K562 (cell line): ENCODE results near the gene PBRM1. TPM values are rescaled to one million over a fixed set of nuclear protein-coding genes. Genes with fewer than 3 reads are reported as not detected.
A peak's percentile ranks its signal among the peaks of the same experiment; 100 is the strongest.

Experiments used
- ATAC-seq: fragments of 200-7000 bp; cut with Tn5 transposase; 3 replicates; pipeline ENCODE4 v1.9.1; 2020; ENCODE audit warnings: moderate library complexity
- BruUV-seq: library from RNA; stranded (reverse); fragments of 400-500 nt; replicated peaks from 2 replicates; lab custom pipeline; 2021; lab: Mats Ljungman, UMichigan
- CTCF ChIA-PET: fragments of 300-600 bp; formaldehyde crosslinking; extraction: SDS; loops from one replicate; lab custom pipeline; 2021; ENCODE audit warnings: low intra/inter-chr PET ratio; lab: Yijun Ruan, JAX
- POLR2A ChIA-PET: fragments of 300-600, 350-650 bp; sonication (Branson Sonifier 250); formaldehyde crosslinking; extraction: SDS; loops from one replicate; lab custom pipeline; 2021; ENCODE audit warnings: antibody characterized with exemption, inconsistent platforms; lab: Yijun Ruan, JAX
- DNase-seq, 4 experiments: peaks; one replicate each; pipeline versions ENCODE4 v3.0.0 to v3.0.0-alpha.2; 2011 to 2018; ENCODE audit warnings: low spot score in 3 of 4, mixed read lengths in 3 of 4; ENCODE audit errors: extremely low read depth in 1 of 4
- FAIRE-seq: peaks from 2 replicates; lab custom pipeline; 2011; peaks lifted over from hg19 to GRCh38; lab: Jason Lieb, UNC
- H2AFZ ChIP-seq: 2 replicates; pipeline ENCODE4 v1.6.0; 2011; ENCODE audit warnings: low read depth, low read length, control low read depth, inconsistent platforms
- H3K27ac ChIP-seq: fragments of 200-600 bp; 3 replicates; pipeline ENCODE4 v1.8.0; 2011; ENCODE audit warnings: low read depth, mild to moderate bottlenecking, control low read depth, inconsistent platforms, low read length, moderate library complexity, mixed read lengths; ENCODE audit errors: extremely low read depth
- H3K27me3 ChIP-seq, 2 experiments: fragments of 300-600 bp in 1 of 2; 2 replicates in 1 of 2; 3 replicates in 1 of 2; pipeline versions ENCODE4 v1.6.0 to v1.8.0; 2011; ENCODE audit warnings: inconsistent platforms in 2 of 2, low read length in 2 of 2, mild to moderate bottlenecking in 1 of 2, mixed read lengths in 1 of 2, moderate library complexity in 1 of 2; ENCODE audit not compliant: control insufficient read depth in 2 of 2, insufficient read depth in 2 of 2
- H3K36me3 ChIP-seq: fragments of 300-600 bp; 3 replicates; pipeline ENCODE4 v1.8.0; 2011; ENCODE audit warnings: mild to moderate bottlenecking, low read length, inconsistent platforms; ENCODE audit not compliant: control insufficient read depth, insufficient read depth
- H3K4me1 ChIP-seq, 2 experiments: fragments of 200-600 bp in 1 of 2; replicated peaks in 1 of 2; 2 replicates in 1 of 2; 3 replicates in 1 of 2; pipeline versions ENCODE4 v1.5.1 to v1.8.0; 2011; ENCODE audit warnings: inconsistent platforms in 2 of 2, low read length in 2 of 2, mild to moderate bottlenecking in 1 of 2, mixed read lengths in 1 of 2, moderate library complexity in 1 of 2; ENCODE audit not compliant: control insufficient read depth in 2 of 2, insufficient read depth in 2 of 2
- H3K4me2 ChIP-seq: 2 replicates; pipeline ENCODE4 v1.6.1; 2011; ENCODE audit warnings: low read length, control low read depth, inconsistent platforms, mixed read lengths; ENCODE audit not compliant: insufficient read depth
- H3K4me3 ChIP-seq: fragments of 200-600 bp; sonication (generic), shearing (Covaris generic); 2 replicates; pipeline ENCODE4 v1.5.1; 2016; ENCODE audit warnings: control low read depth, inconsistent platforms
- H3K79me2 ChIP-seq: fragments of 200-600 bp; 3 replicates; pipeline ENCODE4 v1.8.0; 2011; ENCODE audit warnings: low read length, inconsistent platforms; ENCODE audit not compliant: control insufficient read depth, insufficient read depth
- H3K9ac ChIP-seq, 2 experiments: 2 replicates each; pipeline versions ENCODE4 v1.6.0 to v1.6.1; 2011; ENCODE audit warnings: low read depth in 2 of 2, low read length in 2 of 2, control low read depth in 1 of 2, inconsistent platforms in 1 of 2, mild to moderate bottlenecking in 1 of 2, mixed read lengths in 1 of 2; ENCODE audit not compliant: insufficient read depth in 1 of 2
- H3K9me1 ChIP-seq: one replicate; pipeline ENCODE4 v1.6.0; 2011; ENCODE audit warnings: inconsistent platforms, mild to moderate bottlenecking, low read length, moderate library complexity; ENCODE audit not compliant: control insufficient read depth, insufficient read depth
- H3K9me3 ChIP-seq: replicated peaks from 2 replicates; pipeline ENCODE4 v1.5.1; 2011; ENCODE audit warnings: low read depth, low read length, inconsistent platforms; ENCODE audit not compliant: control insufficient read depth, insufficient read depth
- H4K20me1 ChIP-seq: replicated peaks from 2 replicates; pipeline ENCODE4 v1.6.1; 2011; ENCODE audit warnings: low read length, inconsistent platforms, mixed read lengths; ENCODE audit not compliant: control insufficient read depth, insufficient read depth
- ATF7 ChIP-seq: fragments of 450-650 bp; IDR thresholded peaks from 2 replicates; pipeline ENCODE4 v1.7.1; 2014; ENCODE audit warnings: mild to moderate bottlenecking, moderate library complexity
- CCNT2 ChIP-seq: IDR thresholded peaks from 2 replicates; pipeline ENCODE4 v1.6.1; 2011; ENCODE audit warnings: borderline replicate concordance, low read depth, mild to moderate bottlenecking, moderate library complexity, mixed read lengths, low read length; ENCODE audit not compliant: insufficient read length; ENCODE audit errors: extremely low read depth
- CXXC5 ChIP-seq: fragments of 250-450 bp; sonication (Bioruptor Pico); IDR thresholded peaks from 2 replicates; pipeline ENCODE4 v1.8.0; 2022; ENCODE audit warnings: inconsistent platforms, mild to moderate bottlenecking, moderate library complexity
- ETS1 ChIP-seq: conservative IDR thresholded peaks from 2 replicates; pipeline ENCODE4 v1.6.1; 2011; ENCODE audit warnings: low read depth, mild to moderate bottlenecking, low read length; ENCODE audit not compliant: control insufficient read depth
- FOS ChIP-seq: IDR thresholded peaks from 3 replicates; pipeline ENCODE4 v1.6.1; 2011; ENCODE audit not compliant: insufficient read length; ENCODE audit errors: extremely low read depth
- ID3 ChIP-seq, 2 experiments: fragments of 250-450 bp in 1 of 2; fragments of 450-650 bp in 1 of 2; sonication (Bioruptor Pico) in 1 of 2; IDR thresholded peaks; 2 replicates each; pipeline versions ENCODE4 v1.6.1 to v1.8.0; 2016 to 2021; ENCODE audit warnings: mild to moderate bottlenecking in 2 of 2, moderate library complexity in 2 of 2, missing compliant biosample characterization in 1 of 2, missing genetic modification characterization in 1 of 2
- KDM1A ChIP-seq, 2 experiments: fragments of 450-650 bp; IDR thresholded peaks; 2 replicates each; pipeline ENCODE4 v1.6.1; 2016; ENCODE audit warnings: mild to moderate bottlenecking in 2 of 2
- NCOA4 ChIP-seq: fragments of 450-650 bp; IDR thresholded peaks from 2 replicates; pipeline ENCODE4 v1.6.1; 2018; ENCODE audit warnings: mild to moderate bottlenecking; ENCODE audit not compliant: partially characterized antibody
- SRSF3 ChIP-seq: fragments of 200-400 bp; formaldehyde crosslinking; IDR thresholded peaks from 2 replicates; pipeline ENCODE4 v1.6.1; 2016; ENCODE audit warnings: mild to moderate bottlenecking, low read length, moderate library complexity; ENCODE audit not compliant: insufficient read depth
- TCF15 ChIP-seq: fragments of 250-450 bp; sonication (Bioruptor Pico); IDR thresholded peaks from 2 replicates; pipeline ENCODE4 v1.8.0; 2022; ENCODE audit warnings: moderate library complexity, mild to moderate bottlenecking, inconsistent platforms
- USF1 ChIP-seq: sonication (generic); formaldehyde crosslinking; IDR thresholded peaks from 2 replicates; pipeline ENCODE4 v1.9.0; 2022; ENCODE audit warnings: mild to moderate bottlenecking, missing genetic modification reagents
- ZFX ChIP-seq: sonication (generic); formaldehyde crosslinking; IDR thresholded peaks from 2 replicates; pipeline ENCODE4 v1.8.0; 2022; ENCODE audit warnings: mild to moderate bottlenecking, missing genetic modification reagents, moderate library complexity
- ZNF184 ChIP-seq: sonication (generic); formaldehyde crosslinking; IDR thresholded peaks from 2 replicates; pipeline ENCODE4 v1.5.0; 2020; ENCODE audit warnings: missing genetic modification reagents
- ZNF79 ChIP-seq: fragments of 250-450 bp; sonication (Bioruptor Pico); IDR thresholded peaks from 2 replicates; pipeline ENCODE4 v1.4.0; 2020; ENCODE audit warnings: low read depth, mild to moderate bottlenecking, moderate library complexity
- WGBS: fragments of 100-300 bp; shearing (Covaris generic); methylation state at CpG from one replicate; pipeline ENCODE4 v1.1.6; 2016; ENCODE audit warnings: low coverage, mixed read lengths; ENCODE audit not compliant: insufficient coverage; ENCODE audit errors: missing lambda C conversion rate; 5-methylcytosine and 5-hydroxymethylcytosine counted together
- in situ Hi-C: fragments of 300-500 bp; cut with MboI; formaldehyde crosslinking; loops from 4 replicates; pipeline ENCODE4 v1.15.0; 2018; ENCODE audit warnings: inconsistent platforms, mixed read lengths
- intact Hi-C: fragments of 100-400 bp; cut with micrococcal nuclease; formaldehyde crosslinking; loops from 2 replicates; pipeline ENCODE4 v1.14.2; 2022
- polyA plus RNA-seq, 8 experiments: library from polyadenylated mRNA; depleted of rRNA in 4 of 8; stranded (reverse) in 5 of 8; unstranded in 3 of 8; fragments of >200 nt; fragmentation: Nextera tagmentation in 2 of 8; fragmentation: Illumina TruSeq in 1 of 8; extraction: Ambion mirVana in 2 of 8; extraction: Trizol in 1 of 8; gene quantifications; 2 replicates each; pipeline versions ENCODE4 v1.2.1 to v1.2.3, GENCODE V29; 2011 to 2014; ENCODE audit warnings: inconsistent platforms in 1 of 8, missing spikeins in 1 of 8
- total RNA-seq, 7 experiments: library from RNA; depleted of rRNA in 6 of 7; stranded (reverse); fragments of >200 nt in 6 of 7; fragmentation: Illumina TruSeq in 2 of 7; extraction: Trizol in 2 of 7; gene quantifications; 2 replicates each; pipeline versions ENCODE4 v1.2.1 to v1.2.3, GENCODE V29; 2011 to 2021; ENCODE audit warnings: low replicate concordance in 1 of 7
- TF ChIP-seq, protein P1 (sequence below): fragments of 450-650 bp; IDR thresholded peaks from 2 replicates; pipeline ENCODE4 v1.6.1; 2017; ENCODE audit warnings: antibody characterized with exemption

Gene PBRM1
- total and polyA plus RNA-seq, 9 of the 15 experiments (the other 6 are each of a cell fraction or from before 2014, with no cell fraction given): 3.9 to 31.8 (median 19.0) TPM

DNA sequence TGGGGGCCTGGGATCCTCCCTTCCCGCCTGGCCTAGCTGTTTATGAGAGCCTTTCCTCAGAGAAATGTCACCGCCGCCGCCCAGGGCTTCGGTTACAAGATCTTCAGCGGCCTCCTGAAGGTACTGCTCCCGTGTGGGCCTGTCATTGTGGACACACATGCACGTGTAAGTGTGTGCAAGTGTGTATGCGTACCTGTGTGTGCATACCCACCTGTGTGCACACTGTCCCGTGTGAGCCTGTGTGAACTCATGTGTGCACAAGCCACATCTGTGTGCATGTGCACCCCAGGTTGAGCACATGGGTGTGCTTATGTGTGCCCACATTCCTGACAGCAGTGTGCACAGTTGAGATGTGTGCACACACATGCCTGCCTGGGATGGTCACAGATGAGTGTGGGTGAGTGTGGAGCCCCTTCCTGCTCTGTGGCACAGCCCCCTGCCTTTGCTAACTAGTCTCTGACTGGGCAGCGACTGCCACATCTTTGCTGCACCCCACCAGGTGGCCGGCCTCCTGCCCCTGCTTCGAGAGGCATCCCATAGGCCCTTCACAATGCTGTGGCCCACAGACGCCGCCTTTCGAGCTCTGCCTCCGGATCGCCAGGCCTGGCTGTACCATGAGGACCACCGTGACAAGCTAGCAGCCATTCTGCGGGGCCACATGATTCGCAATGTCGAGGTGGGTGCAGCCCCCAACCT, 166.1 kb downstream of the PBRM1 start:
- peak overlapping the region; percentile 59 for H3K4me2 ChIP-seq
- peak overlapping the region; percentile 80 for H2AFZ ChIP-seq
- H3K27me3 ChIP-seq: no peaks in the 10 kb centered on the region
- H4K20me1 ChIP-seq: no peaks in the 10 kb centered on the region
- H3K9ac ChIP-seq: peak overlapping the region in 1 of 2 experiments; percentile 82; a peak in 2 of 4 replicates
- no peak overlapping the region for H3K4me3 ChIP-seq
- POLR2A ChIA-PET: interaction anchor here (0.7 to 0.8 kb wide), 2 partner anchors 13 to 23 kb away, joined by 3 to 5 read pairs; no protein-coding TSS in a partner anchor
- H3K9me1 ChIP-seq: no peaks in the 10 kb centered on the region
- ATAC-seq (no peak; the same call in 1 of the 3 replicates), DNase-seq (no peak), FAIRE-seq (no peak)
- no peaks in the 10 kb centered on the region for H3K9me3 ChIP-seq
- CTCF ChIA-PET: no interaction called here
- H3K36me3 ChIP-seq: peaks cover 12% of the 10 kb centered on the region; the same call in 2 of the 3 replicates
- no TSS peak for BruUV-seq
- 47% methylated on average over 12 of the region's 22 CpGs for WGBS
- peaks cover 12 to 66% of the 10 kb centered on the region in 2 experiments; a peak in 4 of 5 replicates for H3K4me1 ChIP-seq
- no peak overlapping the region for H3K27ac ChIP-seq
- intact Hi-C loops: no loop called here
- H3K79me2 ChIP-seq: no peaks in the 10 kb centered on the region
- in situ Hi-C loops: no loop called here
- no peak for TF ChIP-seq ZNF184 (CRISPR knock-in tag)
- TF ChIP-seq USF1: peak; percentile 29; the same call in 1 of the 2 replicates
- TF ChIP-seq FOS: no peak
- TF ChIP-seq ID3 (CRISPR knock-in tag; IDR thresholded peaks at IDR 0.05): no peak
- TF ChIP-seq ID3 (tag; IDR thresholded peaks at IDR 0.05): no peak
- TF ChIP-seq, protein P1, sequence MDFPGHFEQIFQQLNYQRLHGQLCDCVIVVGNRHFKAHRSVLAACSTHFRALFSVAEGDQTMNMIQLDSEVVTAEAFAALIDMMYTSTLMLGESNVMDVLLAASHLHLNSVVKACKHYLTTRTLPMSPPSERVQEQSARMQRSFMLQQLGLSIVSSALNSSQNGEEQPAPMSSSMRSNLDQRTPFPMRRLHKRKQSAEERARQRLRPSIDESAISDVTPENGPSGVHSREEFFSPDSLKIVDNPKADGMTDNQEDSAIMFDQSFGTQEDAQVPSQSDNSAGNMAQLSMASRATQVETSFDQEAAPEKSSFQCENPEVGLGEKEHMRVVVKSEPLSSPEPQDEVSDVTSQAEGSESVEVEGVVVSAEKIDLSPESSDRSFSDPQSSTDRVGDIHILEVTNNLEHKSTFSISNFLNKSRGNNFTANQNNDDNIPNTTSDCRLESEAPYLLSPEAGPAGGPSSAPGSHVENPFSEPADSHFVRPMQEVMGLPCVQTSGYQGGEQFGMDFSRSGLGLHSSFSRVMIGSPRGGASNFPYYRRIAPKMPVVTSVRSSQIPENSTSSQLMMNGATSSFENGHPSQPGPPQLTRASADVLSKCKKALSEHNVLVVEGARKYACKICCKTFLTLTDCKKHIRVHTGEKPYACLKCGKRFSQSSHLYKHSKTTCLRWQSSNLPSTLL: no peak
- no peak for TF ChIP-seq ZNF79 (CRISPR knock-in tag)
- no peak for TF ChIP-seq ETS1
- no peak for TF ChIP-seq NCOA4
- TF ChIP-seq CCNT2: no peak
- no peak for TF ChIP-seq SRSF3
- TF ChIP-seq TCF15 (CRISPR knock-in tag): no peak
- TF ChIP-seq CXXC5: no peak
- TF ChIP-seq ATF7: no peak
- peak; percentile 1; the same call in 1 of the 2 replicates for TF ChIP-seq ZFX (CRISPR knock-in tag)
- peak in 1 of 2 experiments; percentile 89; a peak in 1 of 4 replicates for TF ChIP-seq KDM1A (IDR thresholded peaks at IDR 0.05)
